NCI-H1436 treated with DMSO at 0.1 percent for 48 hours (cell line): ENCODE measurements around the gene RHO.
"Not testable (repeated sequence)": the region's sequence is repeated elsewhere in the genome, so short reads cannot be mapped to it uniquely, and the experiment has no call there.

ENCODE experiments used
- DNase-seq: peaks from one replicate; lab custom pipeline; 2025; lab: John Stamatoyannopoulos, UW

Gene RHO

GRCh38 chr3:129499604-129500333, 28.7 kb upstream of the RHO start:
- not testable (repeated sequence) for DNase-seq

- no peak for DNase-seq
Measured at GRCh38 chr3:129500334-129500658, 28.1 kb upstream of the RHO start.

- DNase-seq: no peak
Measured at GRCh38 chr3:129501630-129502029, 26.8 kb upstream of the RHO start.

- DNase-seq: no peak
Measured at GRCh38 chr3:129502641-129503408, 25.6 kb upstream of the RHO start.

GRCh38 chr3:129503471-129504291, 24.8 kb upstream of the RHO start:
- no peak for DNase-seq

- no peak for DNase-seq
Measured at GRCh38 chr3:129504471-129505100, 23.9 kb upstream of the RHO start.

- no peak for DNase-seq
Measured at GRCh38 chr3:129505341-129505740, 23.1 kb upstream of the RHO start.

- no peak for DNase-seq
Measured at GRCh38 chr3:129506231-129506742, 22.2 kb upstream of the RHO start.

GRCh38 chr3:129507181-129507831, 21.1 kb upstream of the RHO start:
- no peak for DNase-seq

GRCh38 chr3:129512595-129512994, 15.8 kb upstream of the RHO start:
- DNase-seq: no peak

GRCh38 chr3:129513705-129514104, 14.7 kb upstream of the RHO start:
- DNase-seq: no peak

GRCh38 chr3:129514110-129514509, 14.3 kb upstream of the RHO start:
- no peak for DNase-seq

GRCh38 chr3:129514563-129514962, 13.9 kb upstream of the RHO start:
- DNase-seq: no peak

- DNase-seq: not testable (repeated sequence)
Measured at GRCh38 chr3:129515108-129515820, 13.2 kb upstream of the RHO start.

GRCh38 chr3:129515821-129516432, 12.5 kb upstream of the RHO start:
- not testable (repeated sequence) for DNase-seq

- no peak for DNase-seq
Measured at GRCh38 chr3:129517516-129517915, 10.9 kb upstream of the RHO start.

- DNase-seq: no peak
Measured at GRCh38 chr3:129518038-129518561, 10.3 kb upstream of the RHO start.

GRCh38 chr3:129518581-129518980, 9.9 kb upstream of the RHO start:
- DNase-seq: no peak

GRCh38 chr3:129519449-129519848, 9.0 kb upstream of the RHO start:
- no peak for DNase-seq
